ENCODE data around the gene TNXB. TPM values are rescaled to one million over a fixed set of nuclear protein-coding genes. Genes with fewer than 3 reads are reported as not detected.
"Not testable (repeated sequence)": the region's sequence is repeated elsewhere in the genome, so short reads cannot be mapped to it uniquely, and the experiment has no call there.

Gene TNXB
- total RNA-seq, 1 experiment from 2014 or later: 1.4 TPM

- in situ Hi-C loops (cut with HindIII; ENCODE audit: low pct_unique_long_range_greater_than_20kb, low sequenced_read_pairs); DNase-seq (ENCODE audit: low read depth): not testable (repeated sequence)
Observed at GRCh38 chr6:32038878-32039277, 70.3 kb downstream of the TNXB start.

GRCh38 chr6:32037598-32038524 lies 71.3 kb downstream of the TNXB start, which contains the start of gene CYP21A2:
Gene CYP21A2, plus strand, starts transcription at chr6:32038415. Its CDS starts 8 bp downstream, at chr6:32038423.
- DNase-seq (ENCODE audit: low read depth); in situ Hi-C loops (cut with HindIII; ENCODE audit: low pct_unique_long_range_greater_than_20kb, low sequenced_read_pairs): not testable (repeated sequence)

GRCh38 chr6:32037136-32037535 lies 72.0 kb downstream of the TNXB start:
- in situ Hi-C loops (cut with HindIII; ENCODE audit: low pct_unique_long_range_greater_than_20kb, low sequenced_read_pairs): not testable (repeated sequence)

GRCh38 chr6:32035283-32036013 lies 73.7 kb downstream of the TNXB start:
- in situ Hi-C loops (cut with HindIII; ENCODE audit: low pct_unique_long_range_greater_than_20kb, low sequenced_read_pairs); DNase-seq (ENCODE audit: low read depth): not testable (repeated sequence)

More at GRCh38 chr6:32037136-32037535, 72.0 kb downstream of the TNXB start:
- DNase-seq (ENCODE audit: low read depth): not testable (repeated sequence)

- in situ Hi-C loops (cut with HindIII; ENCODE audit: low pct_unique_long_range_greater_than_20kb, low sequenced_read_pairs); DNase-seq (ENCODE audit: low read depth): not testable (repeated sequence)
Observed at GRCh38 chr6:32029553-32029952, 79.6 kb downstream of the TNXB start.

- DNase-seq (ENCODE audit: low read depth): not testable (repeated sequence)
Observed at GRCh38 chr6:32028631-32029030, 80.5 kb downstream of the TNXB start.

GRCh38 chr6:32022100-32022499 lies 87.0 kb downstream of the TNXB start:
- in situ Hi-C loops (cut with HindIII; ENCODE audit: low pct_unique_long_range_greater_than_20kb, low sequenced_read_pairs); DNase-seq (ENCODE audit: low read depth): not testable (repeated sequence)

More at GRCh38 chr6:32028631-32029030, 80.5 kb downstream of the TNXB start:
- in situ Hi-C loops (cut with HindIII; ENCODE audit: low pct_unique_long_range_greater_than_20kb, low sequenced_read_pairs): not testable (repeated sequence)

- in situ Hi-C loops (cut with HindIII; ENCODE audit: low pct_unique_long_range_greater_than_20kb, low sequenced_read_pairs); DNase-seq (ENCODE audit: low read depth): not testable (repeated sequence)
Observed at GRCh38 chr6:32014547-32014946, 94.6 kb downstream of the TNXB start, which contains the start of gene C4B. Gene C4B, plus strand, starts transcription at chr6:32014795. Its CDS starts 51 bp downstream, at chr6:32014846.

GRCh38 chr6:32013738-32014137 lies 95.4 kb downstream of the TNXB start:
- DNase-seq (ENCODE audit: low read depth); in situ Hi-C loops (cut with HindIII; ENCODE audit: low pct_unique_long_range_greater_than_20kb, low sequenced_read_pairs): not testable (repeated sequence)

- in situ Hi-C loops (cut with HindIII; ENCODE audit: low pct_unique_long_range_greater_than_20kb, low sequenced_read_pairs); DNase-seq (ENCODE audit: low read depth): not testable (repeated sequence)
Observed at GRCh38 chr6:32012941-32013617, 96.1 kb downstream of the TNXB start.

GRCh38 chr6:32010856-32011530 lies 98.1 kb downstream of the TNXB start:
- in situ Hi-C loops (cut with HindIII; ENCODE audit: low pct_unique_long_range_greater_than_20kb, low sequenced_read_pairs); DNase-seq (ENCODE audit: low read depth): not testable (repeated sequence)

GRCh38 chr6:32009537-32009936 lies 99.6 kb downstream of the TNXB start:
- DNase-seq (ENCODE audit: low read depth); in situ Hi-C loops (cut with HindIII; ENCODE audit: low pct_unique_long_range_greater_than_20kb, low sequenced_read_pairs): not testable (repeated sequence)

GRCh38 chr6:32008616-32009015 lies 100.5 kb downstream of the TNXB start:
- DNase-seq (ENCODE audit: low read depth): not testable (repeated sequence)

GRCh38 chr6:32008037-32008436 lies 101.1 kb downstream of the TNXB start:
- in situ Hi-C loops (cut with HindIII; ENCODE audit: low pct_unique_long_range_greater_than_20kb, low sequenced_read_pairs); DNase-seq (ENCODE audit: low read depth): not testable (repeated sequence)

More at GRCh38 chr6:32008616-32009015, 100.5 kb downstream of the TNXB start:
- in situ Hi-C loops (cut with HindIII; ENCODE audit: low pct_unique_long_range_greater_than_20kb, low sequenced_read_pairs): not testable (repeated sequence)

- DNase-seq (ENCODE audit: low read depth); in situ Hi-C loops (cut with HindIII; ENCODE audit: low pct_unique_long_range_greater_than_20kb, low sequenced_read_pairs): not testable (repeated sequence)
Observed at GRCh38 chr6:32007086-32007485, 102.1 kb downstream of the TNXB start.

GRCh38 chr6:32005991-32006529 lies 103.1 kb downstream of the TNXB start:
- DNase-seq (ENCODE audit: low read depth); in situ Hi-C loops (cut with HindIII; ENCODE audit: low pct_unique_long_range_greater_than_20kb, low sequenced_read_pairs): not testable (repeated sequence)

- in situ Hi-C loops (cut with HindIII; ENCODE audit: low pct_unique_long_range_greater_than_20kb, low sequenced_read_pairs); DNase-seq (ENCODE audit: low read depth): not testable (repeated sequence)
Observed at GRCh38 chr6:32005538-32005880, 103.6 kb downstream of the TNXB start.

Data from Caki2 (cell line).